Astrocyte (in vitro differentiated cells and primary cell): ENCODE data around the gene C1QTNF12. TPM values are rescaled to one million over a fixed set of nuclear protein-coding genes. Genes with fewer than 3 reads are reported as not detected.

ENCODE experiments used
- DNase-seq: peaks from one replicate; pipeline ENCODE4 v3.0.0-alpha.2; 2010; ENCODE audit warnings: low read depth
- FAIRE-seq: peaks from 2 replicates; lab custom pipeline; 2011; peaks lifted over from hg19 to GRCh38; lab: Jason Lieb, UNC
- H2AFZ ChIP-seq: 2 replicates; pipeline ENCODE4 v1.6.0; 2012; ENCODE audit warnings: low read depth, low read length, inconsistent platforms
- H3K27ac ChIP-seq: 2 replicates; pipeline ENCODE4 v1.5.1; 2011; ENCODE audit warnings: low read depth, low read length, inconsistent platforms
- H3K27me3 ChIP-seq: 2 replicates; pipeline ENCODE4 v1.6.0; 2011; ENCODE audit warnings: low read length, inconsistent platforms; ENCODE audit not compliant: insufficient read depth
- H3K36me3 ChIP-seq: 2 replicates; pipeline ENCODE4 v1.5.1; 2011; ENCODE audit warnings: low read length, inconsistent platforms; ENCODE audit not compliant: insufficient read depth
- H3K4me1 ChIP-seq: 2 replicates; pipeline ENCODE4 v1.5.1; 2011; ENCODE audit warnings: low read length, inconsistent platforms; ENCODE audit not compliant: insufficient read depth
- H3K4me2 ChIP-seq: 2 replicates; pipeline ENCODE4 v1.6.0; 2012; ENCODE audit warnings: low read length, inconsistent platforms
- H3K4me3 ChIP-seq: 2 replicates; pipeline ENCODE4 v1.5.1; 2011; ENCODE audit warnings: low read depth, mild to moderate bottlenecking, low read length, inconsistent platforms; ENCODE audit not compliant: insufficient read depth
- H3K79me2 ChIP-seq: 2 replicates; pipeline ENCODE4 v1.6.0; 2012; ENCODE audit warnings: mild to moderate bottlenecking, low read length, inconsistent platforms; ENCODE audit not compliant: insufficient read depth
- H3K9ac ChIP-seq: 2 replicates; pipeline ENCODE4 v1.6.0; 2012; ENCODE audit warnings: mild to moderate bottlenecking, low read length, inconsistent platforms
- H3K9me3 ChIP-seq: 2 replicates; pipeline ENCODE4 v1.5.1; 2012; ENCODE audit warnings: low read depth, mild to moderate bottlenecking, low read length, inconsistent platforms; ENCODE audit not compliant: insufficient read depth
- H4K20me1 ChIP-seq: 2 replicates; pipeline ENCODE4 v1.6.0; 2012; ENCODE audit warnings: low read length, inconsistent platforms; ENCODE audit not compliant: insufficient read depth
- H3K27ac Mint-ChIP-seq: one replicate; pipeline ENCODE4 v1.8.0; 2021; ENCODE audit warnings: mild to moderate bottlenecking, mixed read lengths; ENCODE audit not compliant: unreplicated experiment
- H3K27me3 Mint-ChIP-seq: one replicate; pipeline ENCODE4 v1.8.0; 2021; ENCODE audit warnings: low read depth, mixed read lengths; ENCODE audit not compliant: unreplicated experiment
- H3K36me3 Mint-ChIP-seq: one replicate; pipeline ENCODE4 v1.8.0; 2021; ENCODE audit warnings: low read depth, mixed read lengths; ENCODE audit not compliant: unreplicated experiment
- H3K4me1 Mint-ChIP-seq: one replicate; pipeline ENCODE4 v1.8.0; 2021; ENCODE audit warnings: low read depth, mixed read lengths; ENCODE audit not compliant: unreplicated experiment
- H3K4me3 Mint-ChIP-seq: one replicate; pipeline ENCODE4 v1.8.0; 2021; ENCODE audit warnings: mild to moderate bottlenecking, moderate library complexity, mixed read lengths; ENCODE audit not compliant: unreplicated experiment
- H3K9me3 Mint-ChIP-seq: one replicate; pipeline ENCODE4 v1.8.0; 2021; ENCODE audit warnings: mild to moderate bottlenecking, mixed read lengths; ENCODE audit not compliant: unreplicated experiment
- CTCF ChIP-seq: IDR thresholded peaks from 2 replicates; pipeline ENCODE4 v1.5.1; 2011; ENCODE audit warnings: low read depth, mild to moderate bottlenecking, inconsistent platforms, low read length, moderate library complexity; ENCODE audit not compliant: insufficient read depth
- EZH2 ChIP-seq: IDR thresholded peaks from 2 replicates; pipeline ENCODE4 v1.6.1; 2012; ENCODE audit warnings: mild to moderate bottlenecking, low read length, inconsistent platforms; ENCODE audit not compliant: insufficient read depth
- total RNA-seq: library from RNA; stranded (reverse); gene quantifications from 2 replicates; pipeline ENCODE4 v1.2.1, GENCODE V29; 2021

The C1QTNF12 gene
- total RNA-seq, 1 donor from 2014 or later, result 3.9 TPM

GRCh38 chr1:1242461-1243265 is 3.9 kb downstream of the C1QTNF12 start:
- no peak for TF ChIP-seq CTCF
- TF ChIP-seq EZH2, result no peak
- no peaks in the 10 kb centered on the region for H3K36me3 ChIP-seq
- peaks cover 6% of the 10 kb centered on the region for H4K20me1 ChIP-seq
- no peak overlapping the region for H3K27ac ChIP-seq
- no peak overlapping the region for H2AFZ ChIP-seq
- H3K4me2 ChIP-seq, result no peak overlapping the region
- no peak overlapping the region for H3K4me3 ChIP-seq
- H3K36me3 Mint-ChIP-seq, result no peaks in the 10 kb centered on the region
- no peaks in the 10 kb centered on the region for H3K27me3 Mint-ChIP-seq
- DNase-seq (no peak), FAIRE-seq (no peak)
- H3K27ac Mint-ChIP-seq, result no peak overlapping the region
- H3K4me3 Mint-ChIP-seq, result no peak overlapping the region
- no peaks in the 10 kb centered on the region for H3K9me3 ChIP-seq
- no peak overlapping the region for H3K9ac ChIP-seq
- peaks cover 3% of the 10 kb centered on the region for H3K27me3 ChIP-seq
- H3K4me1 Mint-ChIP-seq, result no peaks in the 10 kb centered on the region
- no peaks in the 10 kb centered on the region for H3K79me2 ChIP-seq
- no peaks in the 10 kb centered on the region for H3K4me1 ChIP-seq
- H3K9me3 Mint-ChIP-seq, result no peaks in the 10 kb centered on the region

GRCh38 chr1:1241588-1242219 is 4.8 kb downstream of the C1QTNF12 start:
- H3K4me1 Mint-ChIP-seq, result no peaks in the 10 kb centered on the region
- TF ChIP-seq EZH2 (no peak), CTCF (no peak)
- Histone ChIP-seq H3K9ac (no peak overlapping the region), H3K9me3 (no peaks in the 10 kb centered on the region), H4K20me1 (no peaks in the 10 kb centered on the region), H3K79me2 (no peaks in the 10 kb centered on the region), H3K4me1 (no peaks in the 10 kb centered on the region), H3K4me2 (no peak overlapping the region), H3K36me3 (no peaks in the 10 kb centered on the region), H3K4me3 (no peak overlapping the region), H3K27ac (no peak overlapping the region), H2AFZ (no peak overlapping the region), H3K27me3 (no peaks in the 10 kb centered on the region)
- H3K36me3 Mint-ChIP-seq, result no peaks in the 10 kb centered on the region
- H3K4me3 Mint-ChIP-seq, result no peak overlapping the region
- no peaks in the 10 kb centered on the region for H3K27me3 Mint-ChIP-seq
- FAIRE-seq (no peak), DNase-seq (no peak)
- no peaks in the 10 kb centered on the region for H3K9me3 Mint-ChIP-seq
- H3K27ac Mint-ChIP-seq, result no peak overlapping the region
